ENCODE data around the gene CHAD.
"Not testable (repeated sequence)": the region's sequence is repeated elsewhere in the genome, so short reads cannot be mapped to it uniquely, and the experiment has no call there.

The CHAD gene

GRCh38 chr17:50425682-50426471 lies 42.8 kb downstream of the CHAD start, which contains the start of gene ACSF2:
Gene ACSF2 (plus strand): TSS chr17:50426218. CDS start chr17:50426262, 44 bp downstream.
- DNase-seq: no peak

- no peak for DNase-seq
These were observed 43.5 kb downstream of the CHAD start for GRCh38 chr17:50424996-50425681.

GRCh38 chr17:50424246-50424995 lies 44.3 kb downstream of the CHAD start:
- DNase-seq: no peak

- no peak for DNase-seq
These were observed 45.0 kb downstream of the CHAD start for GRCh38 chr17:50423553-50424159.

- no peak for DNase-seq
These were observed 45.9 kb downstream of the CHAD start for GRCh38 chr17:50422738-50423137.

GRCh38 chr17:50421308-50422051 lies 47.2 kb downstream of the CHAD start:
- no peak for DNase-seq

GRCh38 chr17:50420419-50421112 lies 48.1 kb downstream of the CHAD start:
- no peak for DNase-seq

DNA sequence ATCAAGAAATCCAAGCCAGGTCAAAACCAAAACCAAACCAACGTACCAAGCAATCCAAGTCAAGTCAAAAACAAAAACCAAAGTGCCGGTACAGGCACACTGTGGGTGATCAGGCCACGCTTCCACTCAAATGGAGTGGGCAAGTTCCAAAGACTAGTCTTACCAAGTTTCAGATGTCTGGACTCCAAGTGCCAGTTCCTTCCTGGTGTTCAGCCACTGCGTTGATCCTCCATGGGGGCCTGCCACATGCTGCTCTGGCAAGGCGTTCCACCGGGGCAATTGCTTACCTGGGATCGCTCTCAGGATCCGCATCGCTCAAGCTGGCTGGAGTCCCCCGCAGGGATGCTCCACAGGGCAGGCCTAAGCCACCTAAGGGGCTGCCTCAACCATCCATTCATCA lies 49.1 kb downstream of the CHAD start:
- not testable (repeated sequence) for DNase-seq

GRCh38 chr17:50414808-50415207 lies 53.9 kb downstream of the CHAD start:
- DNase-seq: no peak
